ENCODE data around the gene ZNF397. TPM values are rescaled to one million over a fixed set of nuclear protein-coding genes. Genes with fewer than 3 reads are reported as not detected.

ZNF397 gene
- total and polyA plus RNA-seq, 2 of the 13 experiments (the other 11 are each of a cell fraction or from before 2014, with no cell fraction given) = 4.7 to 9.4 TPM

DNA sequence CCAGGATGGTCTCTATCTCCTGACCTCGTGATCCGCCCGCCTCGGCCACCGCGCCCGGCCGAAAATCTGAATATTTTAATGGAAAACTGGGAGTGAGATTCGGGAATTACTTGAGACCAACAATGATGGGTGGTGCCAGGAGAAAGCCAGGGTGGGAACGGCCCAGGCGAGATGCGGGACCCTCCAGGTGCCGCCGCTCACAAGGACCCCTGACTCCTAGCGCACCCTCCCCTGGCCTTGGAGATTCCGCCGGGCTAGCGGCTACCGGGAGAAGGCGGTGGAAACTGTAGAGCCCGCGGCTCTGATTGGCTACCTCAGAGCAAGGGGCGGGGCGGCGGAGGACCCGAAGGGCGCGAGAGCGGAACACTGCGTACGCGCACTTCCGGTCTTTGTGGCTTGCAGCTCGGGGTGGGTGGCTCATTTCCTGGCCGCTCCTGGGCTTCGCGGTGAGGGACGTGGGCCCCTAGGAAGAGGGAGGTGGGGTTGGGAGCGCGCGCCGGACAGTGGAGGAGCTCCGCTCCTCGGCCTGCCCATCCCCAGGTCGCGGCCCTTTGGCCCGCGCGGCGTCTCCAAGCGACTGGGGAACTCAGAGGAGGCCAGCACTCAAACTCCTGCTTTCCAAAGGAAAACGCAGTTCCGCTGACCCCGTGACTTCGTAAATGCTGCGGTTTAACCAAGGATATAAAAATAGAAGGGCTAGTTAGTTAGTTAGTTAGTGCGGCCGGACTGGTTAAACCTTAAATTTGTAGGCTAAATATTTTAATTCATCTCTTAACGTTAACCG lies at the start of gene ZNF397 (continued):
- TF ChIP-seq, protein P1, sequence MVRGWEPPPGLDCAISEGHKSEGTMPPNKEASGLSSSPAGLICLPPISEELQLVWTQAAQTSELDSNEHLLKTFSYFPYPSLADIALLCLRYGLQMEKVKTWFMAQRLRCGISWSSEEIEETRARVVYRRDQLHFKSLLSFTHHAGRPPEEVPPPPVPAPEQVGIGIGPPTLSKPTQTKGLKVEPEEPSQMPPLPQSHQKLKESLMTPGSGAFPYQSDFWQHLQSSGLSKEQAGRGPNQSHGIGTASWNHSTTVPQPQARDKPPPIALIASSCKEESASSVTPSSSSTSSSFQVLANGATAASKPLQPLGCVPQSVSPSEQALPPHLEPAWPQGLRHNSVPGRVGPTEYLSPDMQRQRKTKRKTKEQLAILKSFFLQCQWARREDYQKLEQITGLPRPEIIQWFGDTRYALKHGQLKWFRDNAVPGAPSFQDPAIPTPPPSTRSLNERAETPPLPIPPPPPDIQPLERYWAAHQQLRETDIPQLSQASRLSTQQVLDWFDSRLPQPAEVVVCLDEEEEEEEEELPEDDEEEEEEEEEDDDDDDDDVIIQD (CRISPR knock-in tag; IDR thresholded peaks at IDR 0.05; ENCODE audit: low read depth) = peak; percentile 51; the same call in 1 of the 2 replicates
- no peak for TF ChIP-seq HOXA9 (CRISPR knock-in tag; IDR thresholded peaks at IDR 0.05; ENCODE audit: borderline replicate concordance)
- no peak for TF ChIP-seq TAF15 (IDR thresholded peaks at IDR 0.05; ENCODE audit: low read depth, low read length, poor library complexity, severe bottlenecking)
- no peak for TF ChIP-seq ZSCAN31 (CRISPR knock-in tag; IDR thresholded peaks at IDR 0.05; ENCODE audit: low read depth)
- TF ChIP-seq HNF4A (CRISPR knock-in tag; IDR thresholded peaks at IDR 0.05) = peak; percentile 24; the same call in 1 of the 2 replicates
- TF ChIP-seq SOX5 (CRISPR knock-in tag; IDR thresholded peaks at IDR 0.05; ENCODE audit: borderline replicate concordance) = 0 out of 2 replicates have a peak, but pooled peaks have one; percentile 33
- TF ChIP-seq ZNF343 (CRISPR knock-in tag; IDR thresholded peaks at IDR 0.05) = no peak
- no peak for TF ChIP-seq DPF2 (CRISPR knock-in tag; IDR thresholded peaks at IDR 0.05; ENCODE audit: borderline replicate concordance, low read depth)
- no peak for TF ChIP-seq SNAPC2 (CRISPR knock-in tag; IDR thresholded peaks at IDR 0.05)
- TF ChIP-seq, protein P2, sequence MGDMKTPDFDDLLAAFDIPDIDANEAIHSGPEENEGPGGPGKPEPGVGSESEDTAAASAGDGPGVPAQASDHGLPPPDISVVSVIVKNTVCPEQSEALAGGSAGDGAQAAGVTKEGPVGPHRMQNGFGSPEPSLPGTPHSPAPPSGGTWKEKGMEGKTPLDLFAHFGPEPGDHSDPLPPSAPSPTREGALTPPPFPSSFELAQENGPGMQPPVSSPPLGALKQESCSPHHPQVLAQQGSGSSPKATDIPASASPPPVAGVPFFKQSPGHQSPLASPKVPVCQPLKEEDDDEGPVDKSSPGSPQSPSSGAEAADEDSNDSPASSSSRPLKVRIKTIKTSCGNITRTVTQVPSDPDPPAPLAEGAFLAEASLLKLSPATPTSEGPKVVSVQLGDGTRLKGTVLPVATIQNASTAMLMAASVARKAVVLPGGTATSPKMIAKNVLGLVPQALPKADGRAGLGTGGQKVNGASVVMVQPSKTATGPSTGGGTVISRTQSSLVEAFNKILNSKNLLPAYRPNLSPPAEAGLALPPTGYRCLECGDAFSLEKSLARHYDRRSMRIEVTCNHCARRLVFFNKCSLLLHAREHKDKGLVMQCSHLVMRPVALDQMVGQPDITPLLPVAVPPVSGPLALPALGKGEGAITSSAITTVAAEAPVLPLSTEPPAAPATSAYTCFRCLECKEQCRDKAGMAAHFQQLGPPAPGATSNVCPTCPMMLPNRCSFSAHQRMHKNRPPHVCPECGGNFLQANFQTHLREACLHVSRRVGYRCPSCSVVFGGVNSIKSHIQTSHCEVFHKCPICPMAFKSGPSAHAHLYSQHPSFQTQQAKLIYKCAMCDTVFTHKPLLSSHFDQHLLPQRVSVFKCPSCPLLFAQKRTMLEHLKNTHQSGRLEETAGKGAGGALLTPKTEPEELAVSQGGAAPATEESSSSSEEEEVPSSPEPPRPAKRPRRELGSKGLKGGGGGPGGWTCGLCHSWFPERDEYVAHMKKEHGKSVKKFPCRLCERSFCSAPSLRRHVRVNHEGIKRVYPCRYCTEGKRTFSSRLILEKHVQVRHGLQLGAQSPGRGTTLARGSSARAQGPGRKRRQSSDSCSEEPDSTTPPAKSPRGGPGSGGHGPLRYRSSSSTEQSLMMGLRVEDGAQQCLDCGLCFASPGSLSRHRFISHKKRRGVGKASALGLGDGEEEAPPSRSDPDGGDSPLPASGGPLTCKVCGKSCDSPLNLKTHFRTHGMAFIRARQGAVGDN (CRISPR knock-in tag; IDR thresholded peaks at IDR 0.05) = peak; percentile 93
- no peak for TF ChIP-seq U2AF2 (IDR thresholded peaks at IDR 0.05; ENCODE audit: low read depth, low read length)
- TF ChIP-seq THYN1 (CRISPR knock-in tag; IDR thresholded peaks at IDR 0.05; ENCODE audit: borderline replicate concordance, low read depth) = 0 out of 2 replicates have a peak, but pooled peaks have one; percentile 26
- TF ChIP-seq ZNF232 (CRISPR knock-in tag; IDR thresholded peaks at IDR 0.05; ENCODE audit: borderline replicate concordance) = peak; percentile 84; the same call in 1 of the 2 replicates
- TF ChIP-seq ZSCAN9 (CRISPR knock-in tag; IDR thresholded peaks at IDR 0.05; ENCODE audit: borderline replicate concordance) = no peak; the same call in 1 of the 2 replicates
- TF ChIP-seq, protein P3, sequence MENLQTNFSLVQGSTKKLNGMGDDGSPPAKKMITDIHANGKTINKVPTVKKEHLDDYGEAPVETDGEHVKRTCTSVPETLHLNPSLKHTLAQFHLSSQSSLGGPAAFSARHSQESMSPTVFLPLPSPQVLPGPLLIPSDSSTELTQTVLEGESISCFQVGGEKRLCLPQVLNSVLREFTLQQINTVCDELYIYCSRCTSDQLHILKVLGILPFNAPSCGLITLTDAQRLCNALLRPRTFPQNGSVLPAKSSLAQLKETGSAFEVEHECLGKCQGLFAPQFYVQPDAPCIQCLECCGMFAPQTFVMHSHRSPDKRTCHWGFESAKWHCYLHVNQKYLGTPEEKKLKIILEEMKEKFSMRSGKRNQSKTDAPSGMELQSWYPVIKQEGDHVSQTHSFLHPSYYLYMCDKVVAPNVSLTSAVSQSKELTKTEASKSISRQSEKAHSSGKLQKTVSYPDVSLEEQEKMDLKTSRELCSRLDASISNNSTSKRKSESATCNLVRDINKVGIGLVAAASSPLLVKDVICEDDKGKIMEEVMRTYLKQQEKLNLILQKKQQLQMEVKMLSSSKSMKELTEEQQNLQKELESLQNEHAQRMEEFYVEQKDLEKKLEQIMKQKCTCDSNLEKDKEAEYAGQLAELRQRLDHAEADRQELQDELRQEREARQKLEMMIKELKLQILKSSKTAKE (CRISPR knock-in tag; IDR thresholded peaks at IDR 0.05; ENCODE audit: borderline replicate concordance) = no peak
- 0 out of 2 replicates have a peak, but pooled peaks have one; percentile 40 for TF ChIP-seq MED13 (CRISPR knock-in tag; IDR thresholded peaks at IDR 0.05)
- no peak for TF ChIP-seq ZNF775 (CRISPR knock-in tag; IDR thresholded peaks at IDR 0.05; ENCODE audit: borderline replicate concordance)
- no peak for TF ChIP-seq ZNF883 (CRISPR knock-in tag; IDR thresholded peaks at IDR 0.05; ENCODE audit: not compliant biosample characterization)
- TF ChIP-seq MLLT10 (CRISPR knock-in tag; IDR thresholded peaks at IDR 0.05) = no peak
- TF ChIP-seq ZNF790 (CRISPR knock-in tag; IDR thresholded peaks at IDR 0.05; ENCODE audit: borderline replicate concordance) = 0 out of 2 replicates have a peak, but pooled peaks have one; percentile 32
- no peak for TF ChIP-seq ZNF235 (CRISPR knock-in tag; IDR thresholded peaks at IDR 0.05; ENCODE audit: borderline replicate concordance)
- no peak for TF ChIP-seq RELA (CRISPR knock-in tag; IDR thresholded peaks at IDR 0.05)

Data from HepG2 (cell line).